SHP77 treated with DMSO at 0.1 percent for 48 hours (cell line): ENCODE data around the gene LRRC7.
"Not testable (repeated sequence)": the region's sequence is repeated elsewhere in the genome, so short reads cannot be mapped to it uniquely, and the experiment has no call there.

Experiments
- DNase-seq: peaks from one replicate; lab custom pipeline; 2025; lab: John Stamatoyannopoulos, UW

The LRRC7 gene

DNA sequence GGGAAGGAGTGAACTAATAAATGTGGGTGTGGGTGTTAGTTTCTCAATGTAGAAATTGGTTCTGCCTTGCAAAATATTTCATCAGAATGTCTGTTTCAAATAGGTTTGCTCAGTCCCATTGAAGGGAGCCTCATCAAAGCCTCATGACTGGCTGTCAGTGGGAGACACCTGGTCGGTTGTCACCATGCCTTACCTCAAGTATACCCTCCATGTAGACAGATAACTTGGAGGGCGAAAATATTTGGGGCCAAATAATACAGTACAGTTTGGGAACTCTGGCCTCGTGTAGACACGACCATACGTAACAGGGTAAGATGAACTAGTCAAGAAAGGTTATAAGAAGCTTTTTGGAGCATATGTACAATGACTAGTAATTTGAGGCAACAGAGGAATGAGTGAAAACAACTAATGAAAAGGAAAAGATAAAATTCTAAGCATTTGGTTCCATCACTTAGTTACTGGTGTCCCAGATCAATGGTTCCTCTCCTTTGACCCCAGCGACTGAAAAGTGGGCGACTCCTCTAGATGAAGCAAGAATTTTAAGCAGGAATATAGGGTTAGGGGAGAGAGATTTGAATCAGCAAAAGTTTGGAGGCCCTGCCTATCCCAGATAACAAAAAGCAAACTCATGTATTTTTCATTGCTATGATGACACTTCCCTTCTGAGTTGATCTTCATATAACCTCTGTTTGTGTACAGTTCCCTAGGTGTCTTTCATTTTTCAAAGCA, 473.8 kb downstream of the LRRC7 start:
- DNase-seq: no peak

DNA sequence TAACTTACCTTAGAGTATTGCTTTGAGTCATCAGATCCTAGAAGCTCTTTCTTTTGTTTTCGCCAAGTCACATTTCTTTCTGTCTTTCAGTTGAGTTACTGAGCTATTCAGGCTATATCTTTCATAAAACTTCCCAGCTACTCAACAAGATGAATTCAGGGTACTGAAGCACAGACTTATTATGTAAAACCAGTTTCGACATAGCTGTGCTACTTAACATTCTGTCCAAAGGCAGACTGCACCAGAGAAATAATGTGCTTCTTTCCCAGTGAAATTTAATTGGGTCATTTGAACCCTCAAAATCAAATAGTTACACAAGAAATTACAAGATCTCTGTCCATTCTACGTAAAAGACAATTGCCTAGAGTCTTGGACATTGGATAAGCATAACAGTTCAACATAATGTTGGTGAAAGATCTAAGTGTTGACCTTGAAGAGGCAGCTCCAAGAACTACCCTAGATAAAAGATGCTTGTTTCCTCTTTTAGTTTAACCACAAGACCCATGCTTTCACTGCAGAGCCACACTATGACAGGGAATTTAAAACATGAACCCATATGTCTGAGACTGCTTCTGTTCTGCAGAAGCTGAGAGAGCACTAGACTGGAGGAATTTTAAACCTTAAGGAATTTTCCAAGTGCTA, 474.5 kb downstream of the LRRC7 start:
- no peak for DNase-seq

DNA sequence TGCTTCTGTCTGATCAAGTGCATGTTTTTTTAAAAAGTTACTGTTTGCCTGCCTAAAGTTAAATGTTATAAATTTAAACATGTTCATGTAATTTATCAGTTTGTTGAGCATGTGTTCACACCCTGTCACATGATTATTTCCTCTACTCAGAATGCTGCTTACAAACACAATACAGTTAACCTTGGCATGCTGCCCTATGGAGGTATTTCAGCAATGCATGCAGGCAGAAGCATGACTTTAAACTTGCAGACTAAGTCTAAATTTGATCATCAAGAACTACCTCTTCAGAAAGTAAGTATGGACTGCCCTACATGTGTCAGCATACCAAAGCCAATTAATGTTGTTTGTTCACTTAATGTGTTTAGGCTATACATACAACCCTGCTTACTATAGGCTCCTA, 476.1 kb downstream of the LRRC7 start:
- no peak for DNase-seq

DNA sequence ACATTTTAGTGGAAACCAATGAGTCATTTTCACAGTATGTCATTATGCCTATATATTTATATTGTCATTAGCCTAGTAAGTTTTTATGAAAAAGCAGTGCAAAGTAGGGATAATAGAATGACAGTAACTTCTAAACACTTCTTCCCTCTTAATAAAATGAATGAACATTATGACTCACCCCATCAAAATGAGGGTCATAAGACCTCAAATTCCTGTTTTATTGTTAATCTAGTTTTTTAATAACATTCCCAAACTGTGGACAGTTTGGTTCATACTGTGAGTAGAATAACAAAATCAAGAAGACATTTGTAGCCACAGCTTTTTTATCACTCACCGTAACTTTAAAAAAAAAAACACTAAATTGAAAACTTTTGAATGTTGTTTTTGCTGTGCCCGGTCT, 477.1 kb downstream of the LRRC7 start:
- DNase-seq: no peak

DNA sequence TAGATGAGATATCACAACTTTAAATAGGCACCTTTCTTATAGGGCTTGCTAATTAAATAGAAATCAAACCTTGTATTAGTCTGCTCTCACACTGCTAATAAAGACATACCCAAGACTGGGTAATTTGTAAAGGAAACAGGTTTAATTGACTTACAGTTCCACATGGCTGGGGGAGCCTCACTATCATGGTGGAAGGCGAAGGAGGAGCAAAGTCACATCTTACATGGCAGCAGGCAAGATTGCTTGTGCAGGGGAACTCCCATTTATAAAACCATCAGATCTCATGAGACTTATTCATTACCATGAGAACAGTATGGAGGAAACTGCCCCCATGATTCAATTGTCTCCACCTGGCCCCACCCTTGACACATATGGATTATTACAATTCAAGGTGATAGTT, 477.9 kb downstream of the LRRC7 start:
- DNase-seq: not testable (repeated sequence)

DNA sequence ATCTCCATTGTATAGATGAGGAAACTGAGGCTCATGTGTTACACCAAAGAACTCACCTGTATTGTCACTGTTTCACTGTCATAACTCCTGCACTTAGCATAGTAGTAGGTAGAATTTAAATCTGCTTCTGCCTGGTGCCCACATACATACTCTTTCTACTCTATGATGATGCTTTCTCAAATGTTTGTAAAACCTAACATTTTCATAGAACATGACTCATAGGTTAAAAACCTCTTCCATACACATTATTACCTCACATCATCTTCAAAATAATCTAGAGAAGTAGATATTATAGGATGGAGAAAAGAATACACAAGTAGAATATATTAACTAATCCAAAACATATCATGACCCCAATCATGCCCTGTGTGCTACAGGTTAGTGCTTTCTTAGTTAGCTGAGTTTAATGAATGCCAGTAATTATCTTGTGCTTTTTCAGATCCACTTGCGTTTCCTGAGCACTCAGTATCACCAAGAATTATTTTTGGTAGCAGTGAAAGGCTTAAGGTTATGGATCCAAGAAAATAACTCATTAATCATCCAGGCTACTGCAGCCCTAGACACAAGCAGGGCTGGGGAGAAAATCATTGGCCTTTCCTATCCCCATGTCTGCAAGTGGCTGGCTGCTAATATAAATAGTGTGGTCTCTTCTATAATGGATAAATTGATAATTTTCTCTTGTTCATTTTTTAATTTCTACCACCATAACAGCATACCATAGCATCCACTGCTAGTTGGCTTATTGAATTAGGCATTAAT, 480.8 kb downstream of the LRRC7 start:
- no peak for DNase-seq

DNA sequence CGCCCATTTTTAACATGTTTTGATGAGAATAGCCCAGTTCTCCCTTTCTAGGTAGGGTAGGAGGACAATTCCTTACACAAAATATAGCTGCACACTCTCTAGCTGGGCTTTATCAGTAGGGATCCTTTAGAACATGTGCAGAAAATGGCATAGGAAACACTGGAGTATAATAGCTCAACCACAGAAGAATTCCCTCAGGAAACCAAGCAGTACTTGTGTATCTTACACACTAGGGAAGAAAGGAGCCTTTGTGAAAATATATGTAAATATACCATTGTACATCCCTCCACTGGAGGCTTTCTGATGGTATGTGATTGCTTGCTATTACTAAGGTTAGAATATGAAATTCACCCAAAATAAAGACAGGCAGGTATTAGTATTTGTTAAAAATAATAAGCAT, 484.2 kb downstream of the LRRC7 start:
- no peak for DNase-seq

DNA sequence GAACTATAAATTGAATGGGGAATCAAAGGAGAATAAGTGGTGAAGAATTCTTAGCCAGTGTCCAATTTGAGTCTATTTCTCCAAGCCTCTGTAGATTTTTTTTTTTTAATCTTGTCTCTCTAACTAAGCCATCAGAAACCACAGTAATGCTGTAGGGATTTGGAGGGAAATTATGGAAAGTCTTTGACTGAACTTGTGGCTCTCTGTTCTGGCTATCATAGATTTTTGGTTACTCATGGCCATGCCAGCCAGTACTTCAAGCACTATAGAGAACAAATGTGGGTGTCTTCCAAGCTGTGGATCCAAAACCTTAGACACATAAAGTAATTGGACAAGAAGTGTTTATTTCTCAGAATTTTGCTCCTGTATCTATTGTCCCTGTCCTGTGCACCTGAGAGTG, 489.8 kb downstream of the LRRC7 start:
- no peak for DNase-seq

DNA sequence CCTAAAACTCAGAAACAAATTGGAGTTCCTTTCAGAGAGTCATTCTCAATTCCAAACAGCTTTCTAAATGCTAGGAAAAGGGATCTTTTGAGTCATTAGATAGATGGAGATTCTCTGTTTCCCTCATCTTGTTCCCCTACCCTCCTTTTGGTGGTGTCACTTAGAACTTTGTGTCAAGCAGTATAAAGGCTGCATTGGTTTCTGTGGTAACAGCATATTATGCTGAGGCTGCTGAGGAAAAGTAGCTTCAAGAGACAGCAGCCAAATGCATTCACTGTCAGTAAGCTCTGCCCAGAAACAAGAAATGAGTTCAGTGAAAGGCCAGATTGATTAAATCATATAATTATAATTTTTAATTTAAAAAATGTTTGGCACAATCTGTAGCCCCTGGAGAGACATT, 493.5 kb downstream of the LRRC7 start:
- DNase-seq: no peak

DNA sequence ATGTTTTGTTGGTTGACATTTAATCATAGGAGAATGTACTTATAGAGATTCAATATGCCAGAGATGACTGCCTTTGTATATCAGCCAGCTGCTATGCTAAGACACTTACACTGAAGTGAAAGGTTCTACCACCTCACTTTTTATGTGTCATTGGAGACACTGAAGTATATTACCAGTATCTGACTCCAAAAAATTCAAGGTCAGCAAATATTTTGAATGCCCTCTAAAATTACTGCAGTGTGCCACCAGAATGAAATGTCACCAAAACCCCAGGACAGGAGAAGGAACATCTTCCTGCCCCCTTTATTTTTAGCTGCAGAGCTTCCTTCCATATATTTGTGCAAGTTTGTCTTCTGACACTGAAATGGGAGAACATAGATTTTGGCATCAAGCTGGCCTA, 496.1 kb downstream of the LRRC7 start:
- DNase-seq: no peak

DNA sequence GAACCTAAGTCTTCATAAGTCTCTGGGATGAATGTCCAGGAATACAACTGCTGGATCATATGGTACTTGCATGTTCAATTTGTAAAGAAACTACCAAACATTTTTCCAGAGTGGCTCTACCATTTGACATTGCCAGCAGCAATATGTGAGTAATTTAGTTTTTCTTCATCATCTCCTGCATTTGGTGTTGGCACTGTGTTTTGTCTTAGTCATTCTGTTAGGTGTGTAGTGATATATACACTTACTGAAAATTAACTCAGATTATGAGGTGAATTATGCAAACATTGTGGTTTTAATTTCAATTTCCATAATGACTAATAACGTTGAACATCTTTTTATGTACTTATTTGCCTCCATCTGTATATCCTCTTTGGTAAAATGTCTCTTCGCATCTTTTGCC, 499.0 kb downstream of the LRRC7 start:
- DNase-seq: no peak

DNA sequence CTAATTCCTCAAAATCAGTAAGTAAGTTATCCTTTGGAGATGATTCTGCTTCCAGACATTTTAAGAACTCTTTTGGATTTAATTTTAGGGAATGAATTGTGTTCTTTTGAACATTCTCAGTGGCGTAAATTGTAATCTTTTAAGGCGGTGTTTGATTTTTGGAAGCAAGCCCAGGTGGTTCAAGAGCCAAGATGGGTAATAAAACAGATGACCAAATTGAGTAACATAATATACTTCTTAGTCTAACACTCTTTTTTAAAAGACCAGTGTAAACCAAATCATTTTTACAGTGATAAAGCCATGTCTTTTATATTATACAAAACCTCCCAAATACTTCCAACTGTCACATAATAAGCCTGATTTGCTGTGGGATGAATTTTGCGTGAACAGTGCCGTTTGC, 503.9 kb downstream of the LRRC7 start:
- no peak for DNase-seq

DNA sequence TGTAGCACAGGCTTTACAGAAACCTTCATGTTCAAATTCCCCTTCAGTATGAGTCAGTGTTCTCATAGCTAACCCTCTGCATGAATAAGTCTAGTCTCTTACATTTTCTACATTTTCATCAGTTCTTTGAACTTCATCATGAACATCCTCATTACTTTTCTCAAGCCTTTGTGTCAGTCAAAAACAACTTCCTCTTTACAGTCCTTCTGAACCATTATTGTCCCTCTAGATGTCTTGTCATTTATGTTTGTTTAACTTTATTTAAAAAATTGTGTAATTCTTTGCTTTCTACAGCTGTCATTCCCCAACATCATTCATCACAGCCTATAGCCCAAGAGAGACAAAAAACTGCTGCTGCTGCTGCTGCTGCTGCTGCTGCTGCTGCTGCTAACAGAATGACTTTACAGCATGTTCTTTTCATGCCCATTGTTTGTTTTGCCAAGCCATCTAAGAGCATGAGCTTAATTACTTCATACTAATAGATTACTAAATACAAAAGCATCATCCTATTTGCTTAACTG, 504.6 kb downstream of the LRRC7 start:
- peak; percentile 28 for DNase-seq

DNA sequence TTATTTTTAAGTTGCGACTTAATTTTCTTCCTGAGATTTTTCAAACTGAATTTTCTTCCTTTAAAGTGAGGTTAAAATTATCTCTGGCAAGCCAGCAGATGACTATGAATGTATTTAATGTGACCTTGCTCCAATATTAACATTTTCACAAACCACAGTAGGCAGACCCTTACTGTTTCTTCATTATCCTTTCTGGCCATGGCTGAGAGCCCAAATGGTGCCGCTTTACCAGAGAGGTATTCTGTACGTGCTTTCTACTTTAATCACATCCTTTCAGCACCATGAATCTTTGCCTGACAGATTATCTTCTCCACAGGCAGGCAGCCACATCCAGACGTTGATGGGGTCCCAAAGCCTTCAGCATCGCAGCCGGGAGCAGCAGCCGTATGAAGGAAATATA, 508.0 kb downstream of the LRRC7 start:
- no peak for DNase-seq

DNA sequence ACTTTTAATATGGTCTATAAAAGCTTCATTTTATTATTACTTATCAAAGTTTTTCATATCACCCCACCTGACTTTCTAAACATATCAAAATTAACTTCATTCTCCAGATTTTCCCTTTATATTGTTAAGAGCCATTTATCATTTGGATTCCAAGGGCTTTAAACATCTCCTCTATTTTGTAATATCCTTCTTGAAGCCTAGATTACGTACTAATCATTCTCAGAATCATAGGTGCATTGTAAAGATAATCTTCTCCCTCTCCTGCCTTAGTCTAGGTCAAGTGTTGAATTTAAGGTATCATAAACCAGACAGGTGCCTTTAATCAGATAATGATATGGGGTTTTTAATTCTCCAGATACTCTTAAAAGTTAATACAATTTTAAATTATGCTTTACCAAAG, 509.3 kb downstream of the LRRC7 start:
- DNase-seq: no peak

DNA sequence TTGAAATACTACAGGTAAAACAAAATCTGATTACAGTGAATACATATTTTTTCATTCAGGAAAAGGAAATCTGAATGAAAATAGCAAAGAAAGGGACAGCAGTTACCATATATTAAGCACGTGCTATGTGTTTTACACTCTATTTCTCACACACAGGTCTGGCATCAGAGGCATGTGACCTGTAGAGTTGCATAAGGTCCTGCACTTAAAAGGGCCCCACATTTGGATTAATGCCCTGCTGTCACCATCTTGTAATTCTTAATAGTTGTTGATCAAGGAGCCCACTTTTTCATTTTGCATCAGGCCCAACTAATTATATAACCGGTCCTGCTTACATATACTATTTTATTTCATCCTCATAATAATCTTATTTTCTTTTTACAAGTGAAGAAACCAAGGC, 511.8 kb downstream of the LRRC7 start:
- no peak for DNase-seq

DNA sequence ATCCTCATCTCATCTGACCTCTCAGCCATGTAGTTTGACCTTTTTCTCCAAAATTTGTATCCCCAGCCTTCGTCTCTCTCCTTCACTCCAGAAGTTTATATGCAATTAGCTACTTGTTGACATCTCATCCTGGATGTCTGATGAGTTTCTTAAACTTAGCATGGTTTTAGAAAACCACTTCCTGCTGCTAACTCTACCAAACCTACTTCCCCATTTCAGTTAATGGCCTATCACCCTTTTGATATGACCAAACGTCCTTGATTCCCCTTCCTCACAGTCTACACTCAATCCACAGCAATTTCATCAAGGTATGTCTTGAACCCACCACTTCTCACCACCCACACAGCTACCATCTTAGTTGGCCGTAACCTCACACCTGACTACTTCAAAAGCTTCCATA, 515.8 kb downstream of the LRRC7 start:
- no peak for DNase-seq

DNA sequence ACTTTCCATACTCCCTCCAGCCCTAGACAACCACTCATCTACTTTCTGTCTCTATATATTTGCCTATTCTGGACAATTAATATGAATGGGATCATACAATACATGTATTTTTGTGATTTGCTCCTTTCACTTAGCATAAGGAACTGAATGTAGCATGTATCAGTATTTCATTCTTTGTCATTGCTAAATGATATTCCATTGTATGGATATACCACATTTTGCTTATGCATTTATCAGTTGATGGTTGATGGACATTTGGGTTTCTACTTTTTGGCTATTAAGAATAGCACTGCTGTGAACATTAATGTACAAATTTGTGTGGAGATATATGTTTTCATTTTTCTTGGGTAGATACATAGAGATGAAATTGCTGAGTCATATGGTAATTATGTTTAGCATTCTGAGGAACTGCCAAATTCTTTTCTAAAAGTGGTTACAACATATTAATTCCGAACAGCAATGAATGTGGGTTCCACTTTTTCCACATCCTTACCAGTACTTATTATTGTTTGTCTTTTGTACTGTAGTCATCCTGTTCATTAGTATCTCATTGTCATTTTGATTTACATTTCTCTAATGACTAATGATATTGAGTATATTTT, 516.7 kb downstream of the LRRC7 start:
- no peak for DNase-seq

DNA sequence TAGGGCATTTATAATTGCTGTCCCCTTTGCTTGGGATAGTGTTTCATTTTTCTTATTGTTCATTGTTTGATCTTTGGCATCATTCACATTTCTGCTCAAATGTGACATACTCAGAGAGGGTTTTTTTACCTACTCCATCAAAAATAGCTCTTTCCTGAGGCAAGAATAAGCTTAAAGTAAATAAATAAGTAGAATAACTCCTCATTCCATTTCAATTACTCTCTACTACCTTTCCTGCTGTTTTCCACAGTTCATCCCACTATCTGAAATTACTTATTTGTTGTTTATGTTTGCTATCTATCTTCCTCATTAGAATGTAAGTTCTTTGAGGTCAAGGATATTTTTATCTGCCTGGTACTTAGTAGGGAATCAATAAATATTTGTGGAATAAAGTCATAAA, 517.8 kb downstream of the LRRC7 start:
- DNase-seq: no peak

DNA sequence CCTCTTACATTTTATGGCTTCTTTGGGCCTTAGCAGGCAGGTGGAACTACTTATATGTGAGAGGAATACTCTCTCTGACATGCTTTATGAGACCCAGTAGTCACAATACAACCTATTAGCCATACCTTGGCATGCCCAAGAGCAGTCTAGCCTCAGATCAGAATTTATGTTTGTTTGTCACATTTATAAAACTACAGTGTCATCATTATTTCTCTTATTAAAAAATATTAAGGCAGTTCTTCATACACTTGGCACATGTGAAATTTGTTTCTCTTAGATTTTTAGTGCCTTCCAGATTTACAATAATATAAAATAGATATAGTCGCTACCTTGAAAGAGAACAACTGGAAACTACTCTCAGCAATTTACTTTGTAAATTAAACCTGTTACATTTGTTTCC, 519.2 kb downstream of the LRRC7 start:
- no peak for DNase-seq

DNA sequence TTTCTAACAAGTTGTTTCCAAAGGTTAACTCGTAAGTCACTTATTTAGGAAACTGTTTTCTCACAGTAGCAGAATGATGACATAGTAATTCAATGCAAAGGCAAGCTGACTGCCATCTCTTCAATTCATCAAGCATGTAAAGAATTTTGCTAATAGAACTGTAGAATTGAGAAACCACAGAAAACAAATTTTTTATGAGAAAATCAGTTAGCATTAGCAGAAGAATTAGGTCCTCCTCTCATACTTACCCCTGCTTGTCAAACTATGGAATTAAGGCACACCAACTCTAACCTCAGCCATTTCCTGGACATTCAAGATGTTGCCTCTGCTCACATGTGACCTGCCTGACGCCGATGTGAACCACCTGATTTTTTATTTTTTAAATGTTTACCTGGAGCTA, 522.4 kb downstream of the LRRC7 start:
- no peak for DNase-seq

DNA sequence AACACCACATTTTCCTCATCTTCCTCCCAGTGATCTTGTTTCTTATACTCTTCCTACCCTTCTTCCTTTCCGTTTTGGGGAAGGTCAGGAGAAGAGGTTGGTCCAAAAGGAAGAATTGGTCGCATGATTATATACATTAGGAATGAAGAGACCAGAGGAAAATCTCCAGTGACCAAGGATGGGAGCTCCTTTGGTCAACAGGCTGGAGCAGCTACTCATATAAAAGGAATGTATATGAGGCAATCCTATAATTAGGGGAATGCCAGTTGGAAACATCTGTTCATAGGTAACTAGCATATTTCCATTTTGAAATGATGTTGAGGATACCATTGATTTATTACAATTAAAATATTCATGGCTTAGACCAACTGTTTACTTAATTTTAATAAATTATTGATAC, 523.2 kb downstream of the LRRC7 start:
- DNase-seq: no peak

DNA sequence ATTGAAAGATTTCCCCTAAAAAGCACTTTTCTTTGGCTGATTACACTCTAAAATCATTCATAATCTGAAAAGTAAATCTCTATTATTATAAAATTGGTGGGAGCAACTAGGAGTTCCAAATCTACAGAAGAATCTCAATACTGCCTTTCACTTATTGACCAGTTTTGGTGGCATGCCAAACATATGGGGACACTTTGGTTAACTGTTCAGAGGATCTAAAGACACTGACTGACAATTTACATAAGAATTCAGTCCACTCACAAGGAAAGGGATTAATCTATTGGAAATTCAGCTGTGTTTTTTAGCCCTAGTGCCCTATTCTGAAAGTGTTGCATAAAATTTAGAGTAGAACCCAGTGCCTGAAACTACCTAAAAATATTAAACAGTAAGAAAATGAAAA, 524.1 kb downstream of the LRRC7 start:
- DNase-seq: no peak
